Activated CD4-positive, alpha-beta memory T cell treated with anti-CD3 and anti-CD28 coated beads for 36 hours (primary cell): Measurements from ENCODE around the gene SERINC4. TPM values are rescaled to one million over a fixed set of nuclear protein-coding genes. Genes with fewer than 3 reads are reported as not detected.
"Not testable (repeated sequence)": the region's sequence is repeated elsewhere in the genome, so short reads cannot be mapped to it uniquely, and the experiment has no call there.

Experiments
- CTCF ChIA-PET: fragments of 350-600 bp; sonication (Branson Sonifier 250); formaldehyde crosslinking; loops from one replicate; lab custom pipeline; 2021; ENCODE audit warnings: antibody characterized with exemption, inconsistent platforms; lab: Charles Lee
- POLR2A ChIA-PET: fragments of 350-600 bp; sonication (Branson Sonifier 250); formaldehyde crosslinking; loops from one replicate; lab custom pipeline; 2021; ENCODE audit warnings: antibody characterized with exemption; lab: Charles Lee
- DNase-seq: peaks from one replicate; pipeline ENCODE4 v3.0.0-alpha.2; 2020
- H3K27ac Mint-ChIP-seq: one replicate; pipeline ENCODE4 v1.8.0; 2021; ENCODE audit warnings: mixed read lengths
- H3K27me3 Mint-ChIP-seq: one replicate; pipeline ENCODE4 v1.8.0; 2021; ENCODE audit warnings: mixed read lengths
- H3K36me3 Mint-ChIP-seq: one replicate; pipeline ENCODE4 v1.8.0; 2021; ENCODE audit warnings: mixed read lengths
- H3K4me1 Mint-ChIP-seq: one replicate; pipeline ENCODE4 v1.8.0; 2021; ENCODE audit warnings: low read depth, mixed read lengths
- H3K4me3 Mint-ChIP-seq: one replicate; pipeline ENCODE4 v1.8.0; 2021; ENCODE audit warnings: mild to moderate bottlenecking, mixed read lengths
- H3K9me3 Mint-ChIP-seq: one replicate; pipeline ENCODE4 v1.8.0; 2021; ENCODE audit warnings: mixed read lengths
- intact Hi-C: fragments of 100-400 bp; cut with micrococcal nuclease; formaldehyde crosslinking; loops from one replicate; pipeline ENCODE4 v1.15.1; 2023
- total RNA-seq, 2 experiments: library from RNA; stranded (reverse); gene quantifications; one replicate each; pipeline ENCODE4 v1.2.3, GENCODE V29; 2021

The SERINC4 gene
- total RNA-seq, 2 experiments from 2014 or later, result 0.10 to 0.15 TPM

- H3K27me3 Mint-ChIP-seq, result no peaks in the 10 kb centered on the region
- ChIA-PET POLR2A (interaction anchor here (1.0 to 1.7 kb wide), 7 partner anchors 12 to 904 kb away, joined by 3 to 17 read pairs (median 5); partner anchors contain the start of genes ELL3, HYPK, SERF2 and SERINC4), CTCF (interaction anchor here (0.6 to 1.2 kb wide), 3 partner anchors 33 to 383 kb away, joined by 3 read pairs; no protein-coding TSS in a partner anchor)
- H3K27ac Mint-ChIP-seq, result peak within 1 kb of the TSS; percentile 97
- H3K4me1 Mint-ChIP-seq, result peaks cover 56% of the 10 kb centered on the region
- DNase-seq, result peak; percentile 96
- intact Hi-C loops, result loop anchor here (1.0 to 10.0 kb wide), 8 partner anchors 24 to 1580 kb away; partner anchors contain the start of genes CTDSPL2, EIF3J, GOLM2 and HYPK
- peaks cover 32% of the 10 kb centered on the region for H3K36me3 Mint-ChIP-seq
- no peaks in the 10 kb centered on the region for H3K9me3 Mint-ChIP-seq
- peak within 1 kb of the TSS; percentile 99 for H3K4me3 Mint-ChIP-seq
Measured at GRCh38 chr15:43824302-43825246, 24.6 kb upstream of the SERINC4 start, which contains the start of gene MFAP1. Gene MFAP1 (minus strand): TSS chr15:43824690. CDS start chr15:43824569, 121 bp downstream.

- Mint-ChIP-seq H3K4me1 (peaks cover 44% of the 10 kb centered on the region), H3K4me3 (peak overlapping the region; percentile 30), H3K36me3 (peaks cover 16% of the 10 kb centered on the region), H3K27me3 (no peaks in the 10 kb centered on the region), H3K9me3 (no peaks in the 10 kb centered on the region), H3K27ac (peak overlapping the region; percentile 29)
- ChIA-PET CTCF (interaction anchor here (1.0 kb wide), 1 partner anchor 445 kb away, joined by 3 read pairs; no protein-coding TSS in a partner anchor), POLR2A (interaction anchor here (0.6 kb wide), 1 partner anchor 467 kb away, joined by 3 read pairs; the partner anchor contains the start of gene GOLM2)
- DNase-seq, result no peak
- intact Hi-C loops, result loop anchor here (5.0 to 10.0 kb wide), 5 partner anchors 463 to 1583 kb away; partner anchors contain the start of genes CTDSPL2, EIF3J and GOLM2
Measured at GRCh38 chr15:43821505-43821904, 21.5 kb upstream of the SERINC4 start.

DNA sequence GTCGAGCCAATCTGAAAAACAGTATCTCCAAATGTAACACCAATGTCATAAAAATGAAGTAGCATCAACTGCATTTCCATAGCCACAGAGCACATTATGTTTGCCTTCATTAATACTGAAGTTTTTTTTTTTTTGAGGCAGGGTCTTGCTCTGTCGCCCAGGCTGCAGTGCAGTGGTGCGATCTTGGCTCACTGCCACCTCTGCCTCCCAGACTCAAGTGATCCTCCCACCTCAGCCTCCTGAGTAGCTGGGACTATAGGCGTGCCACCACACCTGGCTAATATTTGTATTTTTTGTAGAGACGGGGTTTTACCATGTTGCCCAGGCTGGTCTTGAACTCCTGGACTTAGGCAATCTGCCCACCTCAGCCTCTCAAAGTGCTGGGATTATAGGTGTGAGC, 15.0 kb upstream of the SERINC4 start:
- CTCF ChIA-PET, H3K4me1 Mint-ChIP-seq, H3K9me3 Mint-ChIP-seq, DNase-seq, intact Hi-C loops, POLR2A ChIA-PET, H3K27me3 Mint-ChIP-seq, H3K4me3 Mint-ChIP-seq: not testable (repeated sequence)
- Mint-ChIP-seq H3K36me3 (peaks cover 37% of the 10 kb centered on the region), H3K27ac (peak overlapping the region; percentile 1)

GRCh38 chr15:43808960-43809678, 9.1 kb upstream of the SERINC4 start:
- DNase-seq, result no peak
- H3K9me3 Mint-ChIP-seq, result no peaks in the 10 kb centered on the region
- peaks cover 3% of the 10 kb centered on the region for H3K4me1 Mint-ChIP-seq
- ChIA-PET POLR2A (no interaction called here), CTCF (no interaction called here)
- intact Hi-C loops, result no loop called here
- no peaks in the 10 kb centered on the region for H3K27me3 Mint-ChIP-seq
- H3K36me3 Mint-ChIP-seq, result peaks cover 52% of the 10 kb centered on the region
- H3K27ac Mint-ChIP-seq, result no peak overlapping the region
- H3K4me3 Mint-ChIP-seq, result no peak overlapping the region

- ChIA-PET POLR2A (no interaction called here), CTCF (no interaction called here)
- H3K4me1 Mint-ChIP-seq, result peaks cover 3% of the 10 kb centered on the region
- no peak overlapping the region for H3K27ac Mint-ChIP-seq
- DNase-seq, result no peak
- H3K9me3 Mint-ChIP-seq, result no peaks in the 10 kb centered on the region
- peaks cover 48% of the 10 kb centered on the region for H3K36me3 Mint-ChIP-seq
- no peak overlapping the region for H3K4me3 Mint-ChIP-seq
- intact Hi-C loops, result no loop called here
- no peaks in the 10 kb centered on the region for H3K27me3 Mint-ChIP-seq
Measured at GRCh38 chr15:43808435-43808950, 8.5 kb upstream of the SERINC4 start.

DNA sequence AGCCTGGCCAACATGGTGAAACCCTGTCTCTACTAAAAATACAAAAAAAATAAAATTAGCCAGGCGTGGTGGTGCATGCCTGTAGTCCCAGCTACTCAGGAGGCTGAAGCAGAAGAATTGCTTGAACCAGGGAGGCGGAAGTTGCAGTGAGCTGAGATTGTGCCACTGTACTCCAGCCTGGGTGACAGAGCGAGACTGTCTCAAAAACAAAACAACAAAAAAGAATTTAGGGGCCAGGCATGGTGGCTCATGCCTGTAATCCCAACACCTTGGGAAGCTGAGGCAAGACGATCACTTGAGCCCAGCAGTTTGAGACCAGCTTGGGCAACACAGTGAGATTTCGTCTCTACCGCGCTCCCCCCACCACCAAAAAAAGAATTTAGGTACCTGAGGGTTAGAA, 2.7 kb upstream of the SERINC4 start:
- H3K36me3 Mint-ChIP-seq, result peaks cover 60% of the 10 kb centered on the region
- H3K9me3 Mint-ChIP-seq, CTCF ChIA-PET, DNase-seq, intact Hi-C loops, H3K27me3 Mint-ChIP-seq, H3K4me3 Mint-ChIP-seq: not testable (repeated sequence)
- H3K27ac Mint-ChIP-seq, result peak overlapping the region; percentile 33
- POLR2A ChIA-PET, result interaction anchor here (1.3 kb wide), 1 partner anchor 10 kb away, joined by 5 read pairs; no protein-coding TSS in a partner anchor
- H3K4me1 Mint-ChIP-seq, result peaks cover 34% of the 10 kb centered on the region

DNA sequence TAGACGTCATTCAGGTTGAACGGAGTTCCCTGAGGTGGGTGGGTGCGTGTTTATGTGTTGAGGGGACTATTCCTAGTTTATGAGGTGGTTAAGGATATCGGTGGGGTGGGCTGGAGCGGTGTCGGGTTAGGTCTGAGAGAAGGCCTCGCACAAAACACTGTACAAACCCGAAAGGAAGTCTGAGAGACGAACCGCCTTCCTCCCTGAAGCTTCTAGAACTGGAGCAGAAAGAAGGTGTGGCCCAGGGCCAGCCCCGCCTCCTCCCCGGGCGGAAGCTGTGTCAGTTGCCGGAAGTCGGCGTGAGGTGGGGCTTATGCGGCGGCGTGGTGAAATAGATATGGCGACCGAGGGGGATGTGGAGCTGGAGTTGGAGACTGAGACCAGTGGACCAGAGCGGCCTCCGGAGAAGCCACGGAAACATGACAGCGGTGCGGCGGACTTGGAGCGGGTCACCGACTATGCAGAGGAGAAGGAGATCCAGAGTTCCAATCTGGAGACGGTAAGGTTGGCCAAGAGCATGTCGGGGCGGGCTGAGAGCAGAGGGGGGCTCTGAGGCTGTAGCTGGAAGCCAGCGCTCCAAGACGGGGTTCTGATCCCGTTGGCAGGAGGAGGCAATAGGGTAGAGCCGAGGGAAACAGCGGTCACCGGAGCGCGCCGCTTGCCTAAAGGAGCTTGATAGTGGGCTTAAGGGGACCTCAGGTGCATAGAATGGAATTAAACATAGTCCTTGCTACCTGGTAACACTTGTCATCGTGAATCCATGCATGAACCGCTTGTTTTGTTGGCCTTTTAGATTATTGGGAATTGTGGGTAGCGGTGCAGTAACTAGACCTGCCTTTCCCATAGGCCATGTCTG, 494 bp upstream of the SERINC4 start, which contains the start of gene HYPK:
HYPK (plus strand) TSS at position 314 of the 856 bp plus-strand sequence; CDS start at position 338, 24 bp downstream.
- CTCF ChIA-PET, result interaction anchor here (0.8 to 2.6 kb wide), 3 partner anchors 12 to 32 kb away, joined by 3 to 10 read pairs (median 3); partner anchors contain the start of gene ELL3
- H3K27me3 Mint-ChIP-seq, result no peaks in the 10 kb centered on the region
- no peaks in the 10 kb centered on the region for H3K9me3 Mint-ChIP-seq
- H3K27ac Mint-ChIP-seq, result peak within 1 kb of the TSS; percentile 87
- POLR2A ChIA-PET, result interaction anchor here (0.5 to 1.8 kb wide), 8 partner anchors 8 to 55 kb away, joined by 3 to 17 read pairs (median 6); partner anchors contain the start of genes ELL3, MFAP1, SERF2 and WDR76
- H3K36me3 Mint-ChIP-seq, result peaks cover 56% of the 10 kb centered on the region
- intact Hi-C loops, result loop anchor here (1.0 kb wide), 2 partner anchors 8 to 24 kb away; partner anchors contain the start of genes MFAP1 and SERF2
- peak; percentile 95 for DNase-seq
- H3K4me3 Mint-ChIP-seq, result peak within 1 kb of the TSS; percentile 99
- H3K4me1 Mint-ChIP-seq, result peaks cover 45% of the 10 kb centered on the region

- Mint-ChIP-seq H3K4me1 (peaks cover 55% of the 10 kb centered on the region), H3K27me3 (no peaks in the 10 kb centered on the region), H3K27ac (peak overlapping the region; percentile 87), H3K4me3 (no peak overlapping the region), H3K9me3 (no peaks in the 10 kb centered on the region), H3K36me3 (peaks cover 64% of the 10 kb centered on the region)
- DNase-seq, result no peak
- POLR2A ChIA-PET, result interaction anchor here (1.4 to 1.6 kb wide), 2 partner anchors 22 to 28 kb away, joined by 6 read pairs; partner anchors contain the start of genes ELL3 and WDR76
- CTCF ChIA-PET, result interaction anchor here (2.6 kb wide), 1 partner anchor 22 kb away, joined by 10 read pairs; the partner anchor contains the start of gene ELL3
- intact Hi-C loops, result no loop called here
Measured at GRCh38 chr15:43799209-43799944, 643 bp downstream of the SERINC4 start.

GRCh38 chr15:43796566-43796965, 3.5 kb downstream of the SERINC4 start:
- no peak overlapping the region for H3K4me3 Mint-ChIP-seq

GRCh38 chr15:43795997-43796396, 4.0 kb downstream of the SERINC4 start:
- POLR2A ChIA-PET, result interaction anchor here (1.0 kb wide), 1 partner anchor 19 kb away, joined by 4 read pairs; the partner anchor contains the start of gene ELL3
- CTCF ChIA-PET, result no interaction called here
- Mint-ChIP-seq H3K27me3 (no peaks in the 10 kb centered on the region), H3K4me1 (peaks cover 63% of the 10 kb centered on the region), H3K4me3 (no peak overlapping the region), H3K36me3 (peaks cover 72% of the 10 kb centered on the region), H3K27ac (no peak overlapping the region), H3K9me3 (no peaks in the 10 kb centered on the region)
- no peak for DNase-seq
- intact Hi-C loops, result no loop called here

More at GRCh38 chr15:43796566-43796965, 3.5 kb downstream of the SERINC4 start:
- ChIA-PET CTCF (no interaction called here), POLR2A (interaction anchor here (1.0 kb wide), 1 partner anchor 20 kb away, joined by 4 read pairs; the partner anchor contains the start of gene ELL3)
- Mint-ChIP-seq H3K9me3 (no peaks in the 10 kb centered on the region), H3K27ac (no peak overlapping the region), H3K36me3 (peaks cover 78% of the 10 kb centered on the region), H3K4me1 (peaks cover 65% of the 10 kb centered on the region), H3K27me3 (no peaks in the 10 kb centered on the region)
- intact Hi-C loops, result no loop called here
- DNase-seq, result no peak
